HG03175 (cell line): ENCODE results near the gene ZNF48.

Experiments used
- ATAC-seq: cut with Tn5 transposase; IDR thresholded peaks from one replicate; pipeline ENCODE4 v1.9.1; 2021; ENCODE audit warnings: mild to moderate bottlenecking, moderate library complexity; ENCODE audit not compliant: unreplicated experiment

The ZNF48 gene

DNA sequence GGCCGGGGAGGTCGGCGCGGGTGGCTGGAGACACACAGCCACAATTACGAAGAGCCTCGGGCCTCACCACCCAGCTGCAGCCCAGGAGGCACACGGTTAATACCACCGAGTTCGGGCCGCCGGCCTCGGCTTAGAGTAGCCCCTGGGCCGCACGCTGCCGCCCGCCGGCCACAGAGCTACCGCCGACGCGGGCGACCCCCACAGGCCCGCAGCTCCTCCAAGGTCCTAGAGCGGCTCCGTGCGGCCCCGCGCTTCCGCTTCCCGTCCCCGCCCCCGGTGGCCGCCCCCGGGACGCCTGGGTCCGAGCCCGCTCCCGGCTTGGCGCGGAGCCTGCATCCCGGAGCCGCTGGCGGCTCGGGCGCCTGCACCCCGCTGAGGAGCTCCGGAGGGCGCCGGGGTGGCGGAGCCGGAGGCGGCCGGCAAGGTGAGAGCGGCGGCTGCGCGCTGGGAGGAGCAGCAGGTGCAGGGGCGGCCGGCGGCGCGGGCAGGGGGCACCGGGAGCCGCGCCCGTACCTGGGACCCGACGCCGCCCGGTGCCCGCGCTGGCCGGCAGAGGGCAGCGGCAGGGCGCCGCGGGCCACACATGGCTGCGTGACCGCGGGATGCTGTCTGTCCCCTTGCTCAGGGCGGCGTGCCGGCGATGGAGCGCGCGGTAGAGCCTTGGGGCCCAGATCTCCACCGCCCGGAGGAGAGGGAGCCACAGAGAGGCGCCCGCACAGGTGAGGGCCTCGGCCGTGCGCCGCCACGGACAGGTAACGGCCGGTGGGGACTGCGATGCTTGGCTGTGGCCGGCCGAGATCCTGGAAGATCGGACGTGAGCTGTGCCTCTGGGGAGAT is at the start of gene ZNF48:
ZNF48 (plus strand) TSS at position 266 of the 837 bp plus-strand sequence; CDS start at position 641, 375 bp downstream.
- peak; percentile 41 for ATAC-seq

DNA sequence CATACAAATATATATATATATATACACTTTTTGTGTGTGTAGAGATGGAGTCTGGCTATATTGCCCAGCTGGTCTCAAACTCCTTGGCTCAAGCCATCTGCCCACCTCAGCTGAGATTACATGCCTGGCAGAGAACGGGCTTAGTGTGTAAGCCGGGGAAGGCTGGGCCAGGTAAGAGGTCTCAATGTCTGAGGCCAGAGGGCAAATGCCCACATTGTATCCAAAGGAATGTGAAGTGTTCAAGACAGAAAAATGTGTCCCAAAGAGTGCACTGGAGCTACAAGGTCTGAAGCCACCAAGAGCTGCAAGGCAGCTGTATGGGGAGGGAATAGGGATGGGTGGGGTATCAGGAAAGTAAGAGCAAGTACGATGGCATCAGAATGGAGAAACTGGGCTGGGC is 48.9 kb upstream of the ZNF48 start:
- ATAC-seq = no peak

GRCh38 chr16:30348113-30348512 is 47.1 kb upstream of the ZNF48 start:
- no peak for ATAC-seq

DNA sequence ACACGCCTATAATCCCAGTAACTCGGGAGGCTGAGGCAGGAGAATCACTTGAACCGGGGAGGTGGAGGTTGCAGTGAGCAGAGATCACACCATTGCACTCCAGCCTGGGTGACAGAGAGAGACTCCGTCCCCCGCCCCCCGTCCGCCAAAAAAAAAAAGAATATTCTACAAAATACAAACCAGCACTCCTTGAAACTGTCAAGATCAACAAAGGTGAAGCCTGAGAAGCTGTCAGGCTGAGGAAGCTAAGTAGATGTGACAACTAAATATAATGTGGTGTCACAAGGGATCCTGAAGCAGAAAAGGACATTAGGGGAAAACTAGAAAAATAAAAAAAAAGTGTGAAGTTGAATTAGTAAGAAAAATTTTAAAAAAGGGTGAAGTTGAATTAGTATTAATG is 46.3 kb upstream of the ZNF48 start:
- ATAC-seq = no peak

DNA sequence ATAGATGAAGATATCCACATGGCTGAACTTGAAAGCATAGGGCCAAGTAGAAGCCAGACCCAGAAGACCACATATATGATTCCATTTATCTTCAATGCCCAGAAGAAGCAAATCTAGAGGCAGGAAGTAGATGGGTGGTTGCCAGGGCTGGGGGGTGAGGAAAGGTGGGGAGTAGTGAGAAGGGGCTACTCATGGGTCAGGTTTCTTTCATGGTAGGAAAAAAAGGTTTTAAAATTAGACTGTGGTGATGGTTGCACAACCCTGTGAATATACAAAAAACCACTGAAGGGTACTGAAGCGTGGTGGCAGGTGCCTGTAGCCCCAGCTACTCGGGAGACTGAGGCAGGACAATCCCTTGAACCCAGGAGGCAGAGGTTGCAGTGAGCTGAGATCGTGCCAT is 45.5 kb upstream of the ZNF48 start:
- ATAC-seq = peak; percentile 45

DNA sequence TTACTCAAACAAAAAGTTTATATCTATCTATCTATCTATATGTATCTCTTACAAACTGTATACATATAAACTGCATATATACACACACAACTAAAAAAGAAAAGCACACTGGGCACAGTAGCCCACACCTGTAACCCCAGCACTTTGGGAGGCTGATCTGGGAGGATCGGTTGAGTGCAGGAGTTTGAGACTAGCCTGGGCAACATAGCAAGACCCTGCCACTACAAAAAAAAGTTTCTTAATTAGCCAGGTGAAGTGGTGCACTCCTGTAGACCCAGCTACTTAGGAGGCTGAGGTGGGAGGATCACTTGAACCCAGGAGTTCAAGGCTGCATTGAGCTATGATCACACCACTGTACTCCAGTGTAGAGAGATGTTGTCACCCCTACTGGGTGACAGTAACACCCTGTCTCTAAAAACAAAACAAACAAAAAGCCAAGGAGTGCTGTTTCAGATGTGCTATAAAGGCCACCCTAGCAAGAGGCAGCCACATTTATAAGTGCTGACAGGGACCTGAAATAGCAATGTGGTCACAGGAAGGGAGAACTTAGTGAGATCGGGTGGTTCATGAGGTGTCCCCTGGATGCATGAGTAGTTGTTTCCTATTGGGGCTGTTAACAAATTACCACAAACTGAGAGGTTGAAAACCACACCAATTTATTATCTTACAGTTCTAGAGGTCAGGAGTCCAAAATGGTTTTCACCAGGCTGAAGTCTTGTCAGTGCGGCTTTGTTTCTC is 44.9 kb upstream of the ZNF48 start:
- peak; percentile 57 for ATAC-seq

DNA sequence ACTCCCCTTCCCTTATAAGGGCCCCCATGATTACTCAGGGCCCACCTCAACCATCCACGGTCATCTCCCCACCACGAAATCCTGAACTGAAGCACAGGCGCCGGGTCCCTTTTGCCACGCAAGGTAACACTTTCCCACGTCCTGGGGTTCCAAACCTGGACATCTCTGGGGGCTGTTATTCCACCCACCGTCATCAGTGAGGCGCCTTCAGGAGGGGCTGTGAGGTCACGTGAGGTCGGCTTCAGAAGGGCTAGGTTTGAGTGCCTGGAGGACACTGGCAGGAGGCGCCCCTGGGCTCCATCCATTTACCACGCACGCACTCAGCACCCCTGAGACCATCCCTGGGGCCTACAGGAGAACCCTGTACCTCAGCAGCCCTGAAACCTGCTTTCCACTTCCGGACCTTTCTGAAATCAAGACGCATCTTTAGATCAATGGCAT is 44.2 kb upstream of the ZNF48 start:
- ATAC-seq = no peak

GRCh38 chr16:30351586-30352419 is 43.4 kb upstream of the ZNF48 start:
- ATAC-seq = no peak

DNA sequence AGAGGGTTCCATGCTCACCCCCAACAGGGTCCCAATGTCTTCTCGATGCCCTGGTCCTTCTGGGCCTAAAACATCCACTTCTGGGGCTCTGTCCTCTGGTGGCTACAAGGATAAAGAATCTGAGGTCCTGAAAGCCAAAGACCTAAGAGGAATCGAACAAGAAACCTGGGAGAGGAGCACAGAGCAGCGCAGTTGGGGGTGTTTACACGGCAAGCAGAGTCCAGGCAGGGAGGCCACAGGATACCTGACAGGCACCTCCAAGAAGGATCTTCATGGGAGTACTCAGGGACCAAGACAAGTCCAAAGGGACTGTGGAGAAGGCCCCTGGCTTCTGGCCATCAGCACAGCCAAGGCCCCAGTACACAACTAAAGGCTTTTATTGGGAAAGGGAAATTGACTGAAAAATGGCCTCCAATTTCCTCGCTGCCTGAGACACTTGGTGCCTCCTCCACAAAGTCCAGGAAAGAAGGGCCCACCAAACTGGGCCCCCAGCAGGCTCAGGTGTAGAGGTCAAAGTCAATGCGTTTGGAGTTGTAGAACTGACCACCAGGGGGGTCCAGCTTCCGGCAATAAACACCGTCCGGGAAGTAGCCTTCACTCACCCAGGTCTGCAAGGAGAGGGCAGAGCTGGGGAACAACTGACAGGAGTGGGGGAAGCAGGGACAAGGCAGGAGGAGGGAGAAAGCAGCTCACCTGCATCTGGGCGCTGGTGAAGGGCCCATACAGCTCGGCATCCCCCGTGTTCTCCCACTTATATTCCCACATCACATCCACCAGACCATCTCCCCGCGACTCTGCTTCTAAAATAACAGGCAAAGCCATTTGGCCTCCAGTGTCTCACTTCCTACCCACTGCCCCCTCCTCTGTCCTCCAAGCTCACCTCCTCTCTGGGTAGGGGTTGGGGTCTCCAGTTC is 42.5 kb upstream of the ZNF48 start:
- ATAC-seq = no peak

- ATAC-seq = no peak
These were observed 41.6 kb upstream of the ZNF48 start for GRCh38 chr16:30353438-30354129.

GRCh38 chr16:30354423-30355143 is 40.6 kb upstream of the ZNF48 start:
- ATAC-seq = peak; percentile 9

DNA sequence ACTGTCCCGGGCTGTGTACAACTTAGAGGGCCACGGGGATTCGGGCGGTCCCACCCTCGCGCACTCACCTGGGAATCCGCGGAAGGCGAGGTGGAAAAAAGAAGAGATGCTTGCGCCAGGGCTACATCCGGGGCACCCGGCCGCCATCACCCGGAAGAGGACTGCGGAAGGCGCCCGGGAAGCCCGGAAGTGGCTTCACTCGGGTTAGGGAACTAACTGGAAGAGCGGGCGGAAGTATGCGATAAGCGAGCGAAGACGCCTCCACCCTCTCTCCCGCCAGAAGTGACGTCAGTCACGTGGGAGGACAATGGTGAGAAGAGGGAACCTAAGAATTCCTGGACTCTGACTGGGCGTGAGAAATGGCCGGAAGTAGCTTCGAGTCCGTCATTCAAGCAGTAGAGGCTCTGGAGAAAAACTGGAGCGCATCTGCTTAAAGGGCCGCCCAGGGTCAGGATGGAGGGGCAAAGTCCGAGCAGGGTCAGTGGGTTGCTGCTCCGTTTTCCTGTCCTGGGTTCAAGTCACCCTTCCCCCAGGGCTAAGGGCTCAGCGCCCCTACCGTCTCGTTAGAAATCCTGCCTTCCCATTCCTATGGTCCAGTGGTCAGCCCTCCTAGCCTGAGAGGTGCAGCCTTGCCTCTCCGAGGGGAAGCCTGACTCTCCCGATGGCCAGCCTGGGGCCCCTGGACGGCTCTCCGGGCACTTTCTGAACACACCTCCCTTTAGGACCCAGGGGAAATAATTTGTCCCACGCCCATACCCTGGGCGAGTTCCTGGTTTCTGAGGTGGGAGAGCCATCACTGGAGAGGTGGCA is 39.9 kb upstream of the ZNF48 start, which contains the start of gene CD2BP2:
CD2BP2 (minus strand) TSS at position 165 of the 810 bp plus-strand sequence. CDS start 627 bp downstream, outside the sequence.
- ATAC-seq = peak; percentile 63

GRCh38 chr16:30355954-30356308 is 39.3 kb upstream of the ZNF48 start:
- no peak for ATAC-seq

- no peak for ATAC-seq
These were observed 38.7 kb upstream of the ZNF48 start for GRCh38 chr16:30356401-30357084.

DNA sequence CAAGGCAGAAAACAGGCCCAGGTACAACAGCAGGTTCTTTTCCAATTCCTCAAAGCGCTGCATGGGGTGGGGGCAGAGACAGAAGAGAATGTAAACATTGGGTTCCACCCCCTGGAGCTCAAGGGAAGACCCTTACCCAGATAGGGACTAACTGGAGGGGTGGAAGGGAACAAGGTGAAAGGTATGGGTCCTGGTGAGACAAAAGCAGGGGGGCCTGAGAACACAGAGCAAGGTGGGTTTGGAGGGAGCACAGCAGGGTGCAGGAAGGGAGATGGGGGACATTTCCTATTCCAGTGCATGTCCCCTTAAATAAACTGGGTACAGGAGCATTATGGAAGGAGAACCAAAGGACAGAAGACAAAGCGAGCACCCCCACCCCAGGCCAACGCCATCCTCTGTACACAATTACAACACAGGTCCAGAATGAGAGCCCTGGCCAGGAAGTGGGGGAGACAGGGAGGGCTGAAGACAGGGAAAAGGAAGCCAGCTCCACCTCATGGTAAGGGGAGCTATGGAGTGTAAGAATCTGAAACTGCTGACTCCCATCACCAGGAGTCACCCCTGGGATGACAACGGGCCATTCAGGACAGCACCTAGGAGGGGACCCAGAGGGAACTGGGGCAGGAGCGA is 38.0 kb upstream of the ZNF48 start:
- ATAC-seq = no peak

DNA sequence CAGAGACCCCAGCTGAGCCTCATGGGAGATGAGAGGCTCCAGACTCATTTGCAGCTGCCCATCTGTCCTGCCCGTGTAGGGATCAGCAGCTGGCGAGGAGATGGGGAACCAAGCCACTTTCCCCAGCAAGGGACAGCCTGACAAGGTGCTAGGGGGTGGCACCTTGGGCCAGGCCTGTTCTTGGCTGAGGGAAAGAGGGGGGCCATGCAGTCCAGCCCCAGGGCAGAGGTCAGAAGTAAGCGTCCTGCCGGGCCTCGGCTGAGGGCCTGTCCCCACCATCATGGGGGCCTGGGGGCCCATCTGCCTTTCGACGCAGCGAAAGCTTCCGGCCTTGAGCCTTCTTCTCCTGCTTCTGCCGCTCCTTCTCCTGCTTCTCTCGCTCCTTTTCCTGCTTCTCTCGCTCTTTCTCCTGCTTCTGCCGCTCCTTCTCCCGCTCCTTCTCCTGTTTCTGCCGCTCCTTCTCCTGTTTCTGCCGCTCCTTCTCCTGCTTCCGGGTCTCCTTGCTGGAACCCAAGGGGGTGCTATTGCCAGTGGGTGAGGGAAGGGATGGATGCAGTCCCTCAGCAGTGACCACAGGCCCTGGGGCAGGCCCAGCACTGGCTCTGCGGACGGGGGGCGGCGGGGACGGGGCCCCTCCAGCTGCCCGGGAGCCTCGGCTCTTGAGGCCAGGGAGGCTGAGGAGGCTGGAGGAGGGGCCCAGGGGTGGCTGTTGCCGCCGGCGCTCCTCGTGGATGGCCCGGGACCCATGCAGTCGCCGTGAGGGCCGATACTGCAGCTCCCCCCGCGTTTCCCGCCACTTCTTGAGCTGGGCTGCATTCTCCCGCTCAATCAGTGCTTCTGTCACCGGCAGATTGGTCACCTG is 37.3 kb upstream of the ZNF48 start:
- no peak for ATAC-seq
